K562 treated with DMSO at 1 percent for 4 hours (cell line): ENCODE measurements around the gene SIAH2. TPM values are rescaled to one million over a fixed set of nuclear protein-coding genes. Genes with fewer than 3 reads are reported as not detected.

Source experiments
- total RNA-seq: library from RNA; unstranded; fragments of 300-600 nt; gene quantifications from 2 replicates; pipeline ENCODE4 v1.2.3, GENCODE V29; 2022; ENCODE audit not compliant: insufficient read depth

Gene SIAH2, protein sequence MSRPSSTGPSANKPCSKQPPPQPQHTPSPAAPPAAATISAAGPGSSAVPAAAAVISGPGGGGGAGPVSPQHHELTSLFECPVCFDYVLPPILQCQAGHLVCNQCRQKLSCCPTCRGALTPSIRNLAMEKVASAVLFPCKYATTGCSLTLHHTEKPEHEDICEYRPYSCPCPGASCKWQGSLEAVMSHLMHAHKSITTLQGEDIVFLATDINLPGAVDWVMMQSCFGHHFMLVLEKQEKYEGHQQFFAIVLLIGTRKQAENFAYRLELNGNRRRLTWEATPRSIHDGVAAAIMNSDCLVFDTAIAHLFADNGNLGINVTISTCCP
- total RNA-seq, result 34.4 and 44.6 TPM in 2 replicates

GRCh38 chr3:150763122-150763840, at the start of gene SIAH2:
Gene SIAH2 (minus strand): TSS chr3:150763169. CDS start chr3:150762849, 320 bp downstream.

GRCh38 chr3:150703756-150704344, 59.1 kb downstream of the SIAH2 start, which contains the start of gene ERICH6:
Gene ERICH6 (minus strand): TSS chr3:150703920. CDS start chr3:150703898, 22 bp downstream.

Other genes with a start within 250 kb of the SIAH2 start
- gene SERP1, start 216.7 kb downstream of the SIAH2 start, total RNA-seq, result 226 and 289 TPM in 2 replicates
- gene EIF2A, start 216.4 kb downstream of the SIAH2 start, total RNA-seq, result 96.7 and 180 TPM in 2 replicates
- gene SELENOT, start 159.8 kb downstream of the SIAH2 start, total RNA-seq, result 22.3 and 30.2 TPM in 2 replicates
- gene ERICH6, start 59.2 kb downstream of the SIAH2 start, total RNA-seq, result not detected in 2 replicates
- not detected in 2 replicates for gene MINDY4B, start 142.3 kb upstream of the SIAH2 start, total RNA-seq
- gene CLRN1, start 209.6 kb upstream of the SIAH2 start, total RNA-seq, result not detected in 2 replicates